NCI-H1048 (cell line): ENCODE data around the gene ADARB1.
"Not testable (repeated sequence)": the region's sequence is repeated elsewhere in the genome, so short reads cannot be mapped to it uniquely, and the experiment has no call there.

Source experiments
- DNase-seq: peaks from one replicate; lab custom pipeline; 2025; lab: John Stamatoyannopoulos, UW

ADARB1 gene

GRCh38 chr21:45117314-45117713 lies 42.9 kb downstream of the ADARB1 start:
- no peak for DNase-seq

DNA sequence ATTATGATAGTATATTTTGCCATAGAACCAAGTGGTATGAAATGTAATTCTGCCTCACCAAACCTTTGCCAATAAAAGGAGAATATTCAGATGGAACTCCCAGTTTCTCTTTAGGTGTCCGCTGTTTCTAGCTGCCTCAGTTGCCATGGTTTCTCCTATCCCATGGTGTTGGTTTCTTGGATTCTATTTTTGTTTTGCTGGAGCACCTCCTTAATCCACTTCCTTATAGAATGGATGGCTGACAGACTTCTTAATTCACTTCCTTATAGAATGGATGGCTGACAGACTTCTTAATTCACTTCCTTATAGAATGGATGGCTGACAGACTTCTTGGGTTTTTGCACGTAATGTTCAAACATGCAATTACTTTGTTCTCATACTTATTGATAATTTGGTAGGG lies 43.7 kb downstream of the ADARB1 start:
- DNase-seq: no peak

GRCh38 chr21:45119812-45120211 lies 45.4 kb downstream of the ADARB1 start:
- no peak for DNase-seq

- no peak for DNase-seq
These were observed 46.6 kb downstream of the ADARB1 start for GRCh38 chr21:45120975-45121374.

- DNase-seq: no peak
These were observed 47.6 kb downstream of the ADARB1 start for GRCh38 chr21:45122030-45122429.

GRCh38 chr21:45122432-45123132 lies 48.2 kb downstream of the ADARB1 start:
- no peak for DNase-seq

GRCh38 chr21:45123440-45123839 lies 49.1 kb downstream of the ADARB1 start:
- DNase-seq: no peak

GRCh38 chr21:45124596-45124995 lies 50.2 kb downstream of the ADARB1 start:
- no peak for DNase-seq

DNA sequence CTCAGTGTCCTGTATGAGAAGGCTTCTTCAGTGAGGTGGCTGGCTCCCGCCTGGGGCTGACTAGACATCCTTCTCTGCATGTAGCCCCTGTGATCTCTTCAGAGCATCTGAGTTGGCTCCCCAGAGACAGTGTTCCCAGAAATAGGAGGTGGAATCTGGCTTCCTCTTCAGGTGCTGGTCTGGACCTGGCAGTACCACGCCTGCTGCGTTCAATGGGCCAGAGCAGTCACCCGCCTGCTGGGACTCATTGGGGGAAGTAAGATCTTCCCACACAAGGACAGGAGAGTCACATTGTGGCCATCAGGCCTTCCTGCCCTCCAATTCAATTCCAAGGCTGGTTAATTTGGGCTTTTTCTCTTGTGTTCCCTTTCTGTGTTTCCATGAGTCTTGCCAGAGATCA lies 51.0 kb downstream of the ADARB1 start:
- no peak for DNase-seq

DNA sequence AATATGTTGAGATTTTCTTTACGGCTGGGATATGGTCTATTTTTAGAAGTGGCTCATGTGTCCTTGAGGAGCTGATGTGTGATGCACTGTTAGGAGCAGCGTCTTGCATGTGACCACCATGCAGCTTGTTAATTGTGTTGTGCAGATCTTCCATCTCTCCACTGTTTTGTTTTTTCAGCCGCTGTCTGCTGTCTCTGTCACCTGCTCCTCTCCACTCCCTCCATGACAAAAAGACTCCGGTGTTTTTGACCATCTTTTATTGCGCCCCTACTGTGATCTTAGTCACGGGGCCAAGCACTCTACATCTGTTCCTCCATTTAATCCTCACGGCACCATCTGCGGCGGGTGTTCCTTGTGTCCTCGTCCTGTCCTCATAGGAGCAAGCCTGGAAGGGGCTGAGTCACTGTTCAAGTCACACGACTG lies 51.8 kb downstream of the ADARB1 start:
- no peak for DNase-seq

DNA sequence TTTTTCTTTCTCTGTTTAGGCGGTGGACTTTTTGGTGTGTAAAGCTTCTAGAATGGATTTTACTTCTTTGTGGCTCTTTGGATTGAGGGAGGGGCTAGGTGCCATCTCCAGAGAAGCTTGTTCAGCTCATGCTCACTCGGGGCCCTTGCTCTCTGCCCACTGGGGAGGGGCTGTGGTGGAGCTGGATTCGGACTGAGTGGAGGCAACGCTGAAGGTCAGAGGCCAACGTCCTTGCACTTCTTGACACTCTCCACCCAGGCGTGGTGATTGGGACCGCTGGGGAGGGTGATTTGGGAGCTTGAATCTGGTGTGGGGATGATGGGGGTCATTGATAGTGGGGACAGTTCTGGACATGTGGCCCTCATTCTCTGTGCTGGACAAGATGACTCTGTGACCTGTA lies 52.6 kb downstream of the ADARB1 start:
- no peak for DNase-seq

- DNase-seq: no peak
These were observed 53.6 kb downstream of the ADARB1 start for GRCh38 chr21:45127937-45128336.

GRCh38 chr21:45128613-45129188 lies 54.3 kb downstream of the ADARB1 start:
- DNase-seq: no peak

DNA sequence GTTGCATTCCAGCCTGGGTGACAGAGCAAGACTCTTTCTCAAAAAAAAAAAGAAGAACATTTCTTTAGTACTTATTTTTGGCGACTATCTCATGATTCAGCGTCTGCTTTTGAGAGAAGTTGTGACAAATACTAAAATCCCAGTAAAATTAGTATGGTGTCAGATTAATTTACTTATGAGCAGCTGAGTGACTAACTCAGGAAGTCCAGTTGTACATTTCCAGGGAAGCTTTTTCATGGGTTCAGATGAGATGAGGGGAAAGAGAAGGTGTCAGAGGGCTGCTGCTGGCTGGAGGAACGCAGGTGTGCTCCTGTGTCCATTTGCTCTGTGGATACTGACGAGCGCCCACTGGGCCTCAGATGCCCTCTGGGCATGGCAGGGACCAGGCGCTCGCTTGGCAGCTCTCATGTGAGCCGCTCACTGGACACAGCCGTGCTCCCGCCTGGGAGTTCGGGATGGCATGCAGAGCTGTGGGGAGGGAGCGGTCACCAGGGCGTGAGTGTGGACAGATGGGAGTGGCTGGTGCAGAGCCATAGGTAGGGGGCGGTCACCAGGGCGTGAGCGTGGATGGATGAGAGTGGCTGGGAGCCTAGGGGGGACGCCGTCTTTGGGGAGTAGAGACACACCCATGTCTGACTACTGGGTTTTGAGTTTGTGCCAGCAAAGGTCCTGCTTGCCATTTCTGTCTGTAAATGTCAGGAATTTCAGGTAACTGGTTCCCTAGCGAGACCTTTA lies 55.0 kb downstream of the ADARB1 start:
- no peak for DNase-seq

GRCh38 chr21:45130324-45130774 lies 56.0 kb downstream of the ADARB1 start:
- DNase-seq: no peak

- no peak for DNase-seq
These were observed 57.2 kb downstream of the ADARB1 start for GRCh38 chr21:45131537-45131999.

- DNase-seq: no peak
These were observed 58.6 kb downstream of the ADARB1 start for GRCh38 chr21:45132841-45133573.

DNA sequence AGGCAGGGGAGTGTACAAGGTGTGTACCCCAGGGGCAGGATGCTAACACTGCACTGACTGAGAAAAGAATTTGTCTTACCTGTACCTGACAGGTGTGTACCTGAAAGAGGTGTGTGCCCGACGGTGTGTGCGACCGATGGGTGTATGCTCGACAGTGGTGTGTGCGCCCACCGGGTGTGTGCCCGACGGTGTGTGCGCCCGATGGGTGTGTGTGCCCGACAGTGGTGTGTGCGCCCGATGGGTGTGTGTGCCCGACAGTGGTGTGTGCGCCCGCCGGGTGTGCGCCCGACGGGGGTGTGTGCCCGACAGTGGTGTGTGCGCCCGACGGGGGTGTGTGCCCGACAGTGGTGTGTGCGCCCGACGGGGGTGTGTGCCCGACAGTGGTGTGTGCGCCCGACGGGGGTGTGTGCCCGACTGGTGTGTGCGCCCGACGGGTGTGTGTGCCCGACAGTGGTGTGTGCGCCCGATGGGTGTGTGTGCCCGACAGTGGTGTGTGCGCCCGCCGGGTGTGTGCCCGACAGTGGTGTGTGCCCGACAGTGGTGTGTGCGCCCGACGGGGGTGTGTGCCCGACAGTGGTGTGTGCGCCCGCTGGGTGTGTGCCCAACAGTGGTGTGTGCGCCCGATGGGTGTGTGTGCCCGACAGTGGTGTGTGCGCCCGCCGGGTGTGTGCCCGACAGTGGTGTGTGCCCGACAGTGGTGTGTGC lies 59.3 kb downstream of the ADARB1 start:
- not testable (repeated sequence) for DNase-seq

GRCh38 chr21:45134279-45135076 lies 60.1 kb downstream of the ADARB1 start:
- no peak for DNase-seq

DNA sequence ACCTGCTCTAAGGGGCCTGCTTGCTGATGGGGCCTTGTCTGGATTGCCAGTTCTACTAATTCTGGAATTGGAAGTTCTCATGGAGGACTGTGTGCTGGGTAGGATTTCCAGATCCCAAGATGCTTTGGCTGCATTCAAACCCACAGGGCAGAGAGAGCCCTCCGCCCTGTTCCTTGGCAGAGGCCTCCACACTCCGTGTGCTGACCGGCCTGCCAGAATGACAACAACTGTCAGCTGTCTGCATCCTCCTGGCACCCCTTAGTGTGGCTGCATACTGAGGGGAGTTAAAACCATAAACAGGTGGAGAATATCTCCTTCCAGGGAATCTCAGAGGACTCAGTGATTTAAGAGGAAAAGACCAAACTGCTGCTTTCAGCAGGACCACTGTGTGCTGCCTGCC lies 60.7 kb downstream of the ADARB1 start:
- no peak for DNase-seq

DNA sequence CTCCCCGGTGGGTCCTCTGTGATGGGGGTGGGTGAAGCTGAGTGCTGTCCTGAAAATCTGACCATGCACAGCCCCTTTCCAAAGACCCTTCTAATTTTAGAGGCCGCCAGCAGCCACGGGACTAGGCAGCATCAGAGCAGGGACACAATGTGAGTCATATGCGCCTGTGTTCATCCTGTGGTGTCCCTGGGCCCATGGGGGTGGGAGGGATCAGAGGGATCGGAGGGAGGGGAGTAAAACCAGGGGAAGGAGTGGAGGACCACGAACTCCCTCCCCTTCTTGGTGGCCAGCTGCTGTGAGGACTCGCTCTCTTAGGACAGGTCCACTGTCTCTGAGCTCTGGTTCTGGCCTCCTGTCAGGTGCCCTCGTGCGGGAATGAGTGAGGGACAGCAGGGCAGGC lies 61.5 kb downstream of the ADARB1 start:
- DNase-seq: no peak
